H1 (cell line): ENCODE measurements around the gene ZNF385D. TPM values are rescaled to one million over a fixed set of nuclear protein-coding genes. Genes with fewer than 3 reads are reported as not detected.

Experiments used
- CTCF ChIA-PET: fragments of 300-600 bp; sonication (Branson Sonifier 250); formaldehyde crosslinking; loops from one replicate; lab custom pipeline; 2021; ENCODE audit not compliant: partially characterized antibody; lab: Charles Lee
- POLR2A ChIA-PET: fragments of 300-600 bp; sonication (Branson Sonifier 250); formaldehyde crosslinking; loops from one replicate; lab custom pipeline; 2021; ENCODE audit warnings: inconsistent platforms; ENCODE audit not compliant: partially characterized antibody; lab: Charles Lee
- DNase-seq, 2 experiments: peaks; one replicate each; pipeline versions ENCODE4 v3.0.0 to v3.0.0-alpha.2; 2010 to 2022; ENCODE audit warnings: low spot score in 2 of 2, low read depth in 1 of 2, mixed read lengths in 1 of 2
- FAIRE-seq: peaks from 2 replicates; lab custom pipeline; 2011; peaks lifted over from hg19 to GRCh38; lab: Jason Lieb, UNC
- H2AFZ ChIP-seq: 2 replicates; pipeline ENCODE4 v1.8.1; 2012; ENCODE audit warnings: low read length, inconsistent platforms
- H2AK5ac ChIP-seq: 2 replicates; pipeline ENCODE4 v1.6.1; 2013; ENCODE audit warnings: low read depth, low read length
- H2BK120ac ChIP-seq: replicated peaks from 2 replicates; pipeline ENCODE3; 2013; ENCODE audit warnings: low read depth, low read length, inconsistent platforms
- H2BK12ac ChIP-seq: 2 replicates; pipeline ENCODE4 v1.6.1; 2013; ENCODE audit warnings: low read depth, low read length
- H2BK15ac ChIP-seq: 2 replicates; pipeline ENCODE4 v1.6.1; 2013; ENCODE audit warnings: low read length
- H2BK20ac ChIP-seq: 2 replicates; pipeline ENCODE4 v1.6.1; 2013; ENCODE audit warnings: low read length
- H2BK5ac ChIP-seq: 2 replicates; pipeline ENCODE4 v1.6.1; 2013; ENCODE audit warnings: low read depth, low read length
- H3K14ac ChIP-seq: 2 replicates; pipeline ENCODE4 v1.6.1; 2013; ENCODE audit warnings: inconsistent platforms; ENCODE audit not compliant: insufficient read length
- H3K18ac ChIP-seq: 2 replicates; pipeline ENCODE4 v1.6.1; 2013; ENCODE audit warnings: low read length; ENCODE audit errors: extremely low read depth
- H3K23ac ChIP-seq: 2 replicates; pipeline ENCODE4 v1.6.1; 2013; ENCODE audit warnings: inconsistent platforms; ENCODE audit not compliant: insufficient read length
- H3K23me2 ChIP-seq: 2 replicates; pipeline ENCODE4 v1.6.1; 2013; ENCODE audit warnings: low read depth, low read length
- H3K27ac ChIP-seq: 2 replicates; pipeline ENCODE4 v1.6.1; 2011; ENCODE audit warnings: low read depth, low read length, inconsistent platforms
- H3K27me3 ChIP-seq, 4 experiments: replicated peaks in 1 of 4; 1 replicate in 1 of 4; 2 replicates in 3 of 4; pipeline versions ENCODE4 v1.6.1 to v1.8.1; 2011 to 2013; ENCODE audit warnings: low read length in 3 of 4, mild to moderate bottlenecking in 3 of 4, inconsistent platforms in 2 of 4, mixed read lengths in 2 of 4, moderate library complexity in 1 of 4; ENCODE audit not compliant: control insufficient read depth in 3 of 4, insufficient read depth in 3 of 4; ENCODE audit errors: extremely low read depth in 1 of 4
- H3K36me3 ChIP-seq, 4 experiments: 2 replicates each; pipeline versions ENCODE4 v1.6.1 to v1.8.1; 2011 to 2013; ENCODE audit warnings: mild to moderate bottlenecking in 4 of 4, low read length in 3 of 4, moderate library complexity in 2 of 4, control low read depth in 1 of 4, inconsistent platforms in 1 of 4; ENCODE audit not compliant: insufficient read depth in 4 of 4, control insufficient read depth in 2 of 4
- H3K4ac ChIP-seq: replicated peaks from 2 replicates; pipeline ENCODE3; 2013; ENCODE audit warnings: low read length, low read depth, mixed read lengths, inconsistent platforms; ENCODE audit not compliant: insufficient read length
- H3K4me1 ChIP-seq, 4 experiments: replicated peaks in 1 of 4; 1 replicate in 1 of 4; 2 replicates in 3 of 4; pipeline versions ENCODE4 v1.6.1 to v1.8.1; 2011 to 2013; ENCODE audit warnings: low read length in 3 of 4, inconsistent platforms in 2 of 4, mixed read lengths in 1 of 4; ENCODE audit not compliant: insufficient read depth in 4 of 4, control insufficient read depth in 3 of 4
- H3K4me2 ChIP-seq, 2 experiments: 2 replicates each; pipeline versions ENCODE4 v1.6.1 to v1.8.1; 2011 to 2013; ENCODE audit warnings: low read depth in 2 of 2, low read length in 2 of 2, control low read depth in 1 of 2, inconsistent platforms in 1 of 2, mild to moderate bottlenecking in 1 of 2; ENCODE audit not compliant: insufficient read depth in 1 of 2
- H3K4me3 ChIP-seq, 4 experiments: fragments of 200-600, 300-600 bp in 1 of 4; sonication (generic), shearing (Covaris generic), sonication (Bioruptor Twin) in 1 of 4; 2 replicates each; pipeline versions ENCODE4 v1.5.1 to v1.8.1; 2011 to 2016; ENCODE audit warnings: low read length in 4 of 4, low read depth in 3 of 4, control low read depth in 2 of 4, inconsistent platforms in 2 of 4, mild to moderate bottlenecking in 2 of 4, mixed read lengths in 1 of 4, moderate library complexity in 1 of 4; ENCODE audit not compliant: insufficient read depth in 2 of 4; ENCODE audit errors: extremely low read depth in 1 of 4
- H3K56ac ChIP-seq: replicated peaks from 2 replicates; pipeline ENCODE3; 2013; ENCODE audit warnings: low read depth, mild to moderate bottlenecking, mixed read lengths, low read length, inconsistent platforms; ENCODE audit not compliant: insufficient read length
- H3K79me1 ChIP-seq: 2 replicates; pipeline ENCODE4 v1.6.1; 2013; ENCODE audit warnings: low read depth, low read length, control low read depth
- H3K79me2 ChIP-seq, 2 experiments: 2 replicates each; pipeline versions ENCODE4 v1.6.1 to v1.8.1; 2012 to 2013; ENCODE audit warnings: low read length in 2 of 2, mild to moderate bottlenecking in 2 of 2, inconsistent platforms in 1 of 2; ENCODE audit not compliant: insufficient read depth in 2 of 2, control insufficient read depth in 1 of 2
- H3K9ac ChIP-seq, 4 experiments: replicated peaks in 1 of 4; 1 replicate in 1 of 4; 2 replicates in 3 of 4; pipeline versions ENCODE4 v1.6.1 to v1.8.1; 2011 to 2013; ENCODE audit warnings: low read depth in 3 of 4, low read length in 3 of 4, control low read depth in 2 of 4, mild to moderate bottlenecking in 2 of 4, moderate library complexity in 2 of 4, inconsistent platforms in 1 of 4; ENCODE audit errors: extremely low read depth in 1 of 4
- H3K9me3 ChIP-seq, 2 experiments: 2 replicates each; pipeline versions ENCODE4 v1.6.1 to v1.8.1; 2012 to 2013; ENCODE audit warnings: mild to moderate bottlenecking in 2 of 2, moderate library complexity in 2 of 2, control low read depth in 1 of 2, inconsistent platforms in 1 of 2, low read depth in 1 of 2, low read length in 1 of 2, mixed read lengths in 1 of 2; ENCODE audit not compliant: insufficient read depth in 2 of 2
- H4K20me1 ChIP-seq, 2 experiments: replicated peaks in 1 of 2; 2 replicates each; pipeline versions ENCODE3 to v1.8.1; 2011 to 2013; ENCODE audit warnings: inconsistent platforms in 2 of 2, low read length in 2 of 2, mild to moderate bottlenecking in 1 of 2; ENCODE audit not compliant: insufficient read depth in 2 of 2, control insufficient read depth in 1 of 2
- H4K5ac ChIP-seq: 2 replicates; pipeline ENCODE4 v1.6.1; 2013; ENCODE audit warnings: low read length, low read depth, mixed read lengths, inconsistent platforms; ENCODE audit not compliant: insufficient read length
- H4K8ac ChIP-seq: 2 replicates; pipeline ENCODE4 v1.8.0; 2013; ENCODE audit warnings: mild to moderate bottlenecking, moderate library complexity, low read length, inconsistent platforms; ENCODE audit not compliant: insufficient read depth; ENCODE audit errors: extremely low read depth
- H4K91ac ChIP-seq: replicated peaks from 2 replicates; pipeline ENCODE3; 2013; ENCODE audit warnings: low read length, mixed read lengths, inconsistent platforms; ENCODE audit not compliant: insufficient read length
- BRCA1 ChIP-seq: IDR thresholded peaks from 2 replicates; pipeline ENCODE4 v1.6.1; 2012; ENCODE audit warnings: low read depth, low read length, improper control_type of control experiment
- CBX5 ChIP-seq: fragments of 300-800, 300-1000 bp; sonication (generic); IDR thresholded peaks from 2 replicates; pipeline ENCODE4 v1.7.1; 2016; ENCODE audit warnings: antibody characterized with exemption, low read length, low read depth
- FOSL1 ChIP-seq: IDR thresholded peaks from 2 replicates; pipeline ENCODE4 v1.6.1; 2011; ENCODE audit warnings: mild to moderate bottlenecking, low read depth, low read length, moderate library complexity; ENCODE audit not compliant: insufficient read depth
- HDAC6 ChIP-seq: IDR thresholded peaks from one replicate; pipeline ENCODE4 v1.7.1; 2012; ENCODE audit warnings: low read depth, mild to moderate bottlenecking, inconsistent platforms, low read length, moderate library complexity
- KDM4A ChIP-seq: IDR thresholded peaks from one replicate; pipeline ENCODE4 v1.7.1; 2012; ENCODE audit warnings: low read depth, mild to moderate bottlenecking, moderate library complexity, low read length, inconsistent platforms; ENCODE audit not compliant: severe bottlenecking
- KDM5A ChIP-seq: fragments of 200-600 bp; IDR thresholded peaks from 2 replicates; pipeline ENCODE4 v1.7.1; 2012; ENCODE audit warnings: mild to moderate bottlenecking, low read length, inconsistent platforms, mixed read lengths
- PHF8 ChIP-seq: fragments of 200-600 bp; sonication (generic); conservative IDR thresholded peaks from 2 replicates; pipeline ENCODE4 v1.7.1; 2012; ENCODE audit warnings: low read depth, mild to moderate bottlenecking, inconsistent platforms, low read length, moderate library complexity
- RBBP5 ChIP-seq: IDR thresholded peaks from 2 replicates; pipeline ENCODE4 v1.7.1; 2012; ENCODE audit warnings: low read depth, mild to moderate bottlenecking, inconsistent platforms, low read length, moderate library complexity, borderline replicate concordance
- RFX5 ChIP-seq: IDR thresholded peaks from 2 replicates; pipeline ENCODE4 v1.6.1; 2011; ENCODE audit warnings: low read depth, low read length, improper control_type of control experiment, borderline replicate concordance
- SP4 ChIP-seq: IDR thresholded peaks from 2 replicates; pipeline ENCODE4 v1.6.1; 2012; ENCODE audit warnings: low read length, inconsistent platforms
- SUZ12 ChIP-seq: fragments of 200-600 bp; sonication (generic); IDR thresholded peaks from 2 replicates; pipeline ENCODE4 v1.6.1; 2012; ENCODE audit warnings: mild to moderate bottlenecking, inconsistent platforms, low read length, moderate library complexity, mixed read lengths
- TAF7 ChIP-seq: optimal IDR thresholded peaks from 2 replicates; pipeline ENCODE3; 2011; ENCODE audit warnings: low read depth, mild to moderate bottlenecking, inconsistent platforms, low read length, moderate library complexity, borderline replicate concordance
- WGBS, 2 experiments: shearing (Covaris generic) in 1 of 2; methylation state at CpG; one replicate each; pipeline versions ENCODE4 v1.1.6 to v1.1.7; 2013 to 2015; ENCODE audit warnings: low lambda C conversion rate in 2 of 2, mixed read lengths in 2 of 2, inconsistent platforms in 1 of 2, low coverage in 1 of 2, missing lambda C conversion rate in 1 of 2; ENCODE audit not compliant: insufficient replicate concordance in 2 of 2, insufficient coverage in 1 of 2, insufficient read length in 1 of 2; ENCODE audit errors: extremely low coverage in 1 of 2, missing lambda C conversion rate in 1 of 2; 5-methylcytosine and 5-hydroxymethylcytosine counted together
- polyA plus RNA-seq, 7 experiments: library from polyadenylated mRNA; depleted of rRNA in 3 of 7; stranded (reverse) in 5 of 7; unstranded in 2 of 7; fragments of >200 nt in 5 of 7; fragments of 200-250 nt in 2 of 7; gene quantifications; 1 replicate in 5 of 7; 2 replicates in 1 of 7; 4 replicates in 1 of 7; pipeline versions ENCODE4 v1.2.1 to v1.2.3, GENCODE V29; 2011 to 2013; ENCODE audit warnings: missing spikeins in 2 of 7, mixed read lengths in 2 of 7
- total RNA-seq: library from RNA; stranded (reverse); fragmentation: NEBNext Ultra II Directional; extraction: Animal tissue kit (Norgen Biotek cat#: 25700); gene quantifications from 2 replicates; pipeline ENCODE4 v1.2.1, GENCODE V29; 2021

Gene ZNF385D
- total and polyA plus RNA-seq, 2 of the 8 experiments (the other 6 are each of a cell fraction or from before 2014, with no cell fraction given): 5.9 to 10.8 TPM

DNA sequence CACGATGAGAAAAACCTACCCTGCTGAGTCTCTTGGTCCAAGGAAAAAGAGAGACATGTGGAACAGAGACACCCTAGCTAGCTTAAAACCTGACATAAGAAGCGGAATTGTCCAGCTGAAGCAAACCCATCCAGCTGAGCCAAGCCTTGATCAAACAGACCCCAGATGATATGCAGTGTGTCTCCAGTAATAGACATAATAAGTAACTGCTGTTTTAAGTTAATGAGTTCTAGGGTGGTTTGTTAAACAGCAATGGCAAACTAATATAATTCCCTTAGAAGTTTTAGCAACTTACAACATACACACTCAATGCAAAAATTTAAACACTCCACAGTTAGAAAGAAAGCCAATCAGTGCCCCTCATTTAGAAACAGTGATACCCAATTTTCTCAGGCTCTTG, 26.8 kb upstream of the ZNF385D start:
- no peaks in the 10 kb centered on the region for H3K9me3 ChIP-seq
- CTCF ChIA-PET: interaction anchor here (0.8 kb wide), 1 partner anchor 294 kb away, joined by 3 read pairs; no protein-coding TSS in a partner anchor
- FAIRE-seq: no peak

More for the DNA sequence above, 26.8 kb upstream of the ZNF385D start:
- H3K79me1 ChIP-seq: no peaks in the 10 kb centered on the region
- no peak for TF ChIP-seq BRCA1
- TF ChIP-seq PHF8: no peak
- TF ChIP-seq FOSL1: no peak
- TF ChIP-seq HDAC6: no peak
- no peak for TF ChIP-seq RFX5
- no peak for TF ChIP-seq TAF7
- no peak for TF ChIP-seq SP4
- no peak for TF ChIP-seq SUZ12
- no peak for TF ChIP-seq KDM4A
- no peak for TF ChIP-seq CBX5
- no peak for TF ChIP-seq KDM5A
- TF ChIP-seq RBBP5: no peak
- no peaks in the 10 kb centered on the region for H3K36me3 ChIP-seq
- H2AK5ac ChIP-seq: no peak overlapping the region
- H3K18ac ChIP-seq: no peak overlapping the region
- H3K4me3 ChIP-seq: no peak overlapping the region
- H3K27ac ChIP-seq: no peak overlapping the region
- H2BK20ac ChIP-seq: no peak overlapping the region
- H3K56ac ChIP-seq: no peak overlapping the region
- no peaks in the 10 kb centered on the region for H3K4me1 ChIP-seq
- no peaks in the 10 kb centered on the region for H3K79me2 ChIP-seq
- H3K23me2 ChIP-seq: no peaks in the 10 kb centered on the region; the same call in 1 of the 2 replicates
- H3K4ac ChIP-seq: no peak overlapping the region
- H3K9ac ChIP-seq: no peak overlapping the region
- H2BK120ac ChIP-seq: no peak overlapping the region
- H2BK12ac ChIP-seq: no peak overlapping the region
- H4K91ac ChIP-seq: no peak overlapping the region
- no peak overlapping the region for H2BK5ac ChIP-seq
- no peak overlapping the region for H4K8ac ChIP-seq
- 96% methylated on average over 2 of the region's 2 CpGs; no CpG with 5 or more reads in 1 of the 2 experiments for WGBS, 2 experiments
- no peak overlapping the region for H2AFZ ChIP-seq
- no peak for DNase-seq
- no peak overlapping the region for H3K14ac ChIP-seq
- POLR2A ChIA-PET: no interaction called here
- no peak overlapping the region for H4K5ac ChIP-seq
- no peak overlapping the region for H3K23ac ChIP-seq
- H3K4me2 ChIP-seq: no peak overlapping the region
- H2BK15ac ChIP-seq: no peak overlapping the region
- H3K27me3 ChIP-seq: no peaks in the 10 kb centered on the region
- no peaks in the 10 kb centered on the region for H4K20me1 ChIP-seq
